LNCaP clone FGC (cell line): ENCODE data around the gene ALLC.

ENCODE experiments used
- DNase-seq: peaks from one replicate; pipeline ENCODE4 v3.0.0-alpha.2; 2011; ENCODE audit warnings: low read depth
- H3K4me3 ChIP-seq: 2 replicates; pipeline ENCODE4 v1.5.1; 2011; ENCODE audit warnings: mild to moderate bottlenecking, low read depth, low read length, control low read depth
- CTCF ChIP-seq: IDR thresholded peaks from 2 replicates; pipeline ENCODE4 v1.5.1; 2012; ENCODE audit warnings: mild to moderate bottlenecking; ENCODE audit not compliant: control insufficient read depth, insufficient read depth; ENCODE audit errors: extremely low read depth

Gene ALLC

GRCh38 chr2:3638456-3638810 lies 19.6 kb upstream of the ALLC start:
- DNase-seq = no peak
- H3K4me3 ChIP-seq = no peak overlapping the region
- no peak for TF ChIP-seq CTCF

- TF ChIP-seq CTCF = no peak
- no peak for DNase-seq
These were observed 18.9 kb upstream of the ALLC start for GRCh38 chr2:3639015-3639630.

GRCh38 chr2:3639653-3640052 lies 18.3 kb upstream of the ALLC start:
- TF ChIP-seq CTCF = no peak
- no peak for DNase-seq

More at GRCh38 chr2:3639015-3639630, 18.9 kb upstream of the ALLC start:
- no peak overlapping the region for H3K4me3 ChIP-seq

GRCh38 chr2:3641181-3641580 lies 16.8 kb upstream of the ALLC start:
- no peak for DNase-seq
- no peak for TF ChIP-seq CTCF
- no peak overlapping the region for H3K4me3 ChIP-seq

More at GRCh38 chr2:3639653-3640052, 18.3 kb upstream of the ALLC start:
- H3K4me3 ChIP-seq = no peak overlapping the region

- no peak overlapping the region for H3K4me3 ChIP-seq
- TF ChIP-seq CTCF = no peak
- no peak for DNase-seq
These were observed 16.1 kb upstream of the ALLC start for GRCh38 chr2:3641841-3642421.

- no peak overlapping the region for H3K4me3 ChIP-seq
- DNase-seq = no peak
- TF ChIP-seq CTCF = no peak
These were observed 15.3 kb upstream of the ALLC start for GRCh38 chr2:3642521-3643215.
